ENCODE measurements around the gene MMP1.
"Not testable (repeated sequence)": the region's sequence is repeated elsewhere in the genome, so short reads cannot be mapped to it uniquely, and the experiment has no call there.

MMP1 gene

DNA sequence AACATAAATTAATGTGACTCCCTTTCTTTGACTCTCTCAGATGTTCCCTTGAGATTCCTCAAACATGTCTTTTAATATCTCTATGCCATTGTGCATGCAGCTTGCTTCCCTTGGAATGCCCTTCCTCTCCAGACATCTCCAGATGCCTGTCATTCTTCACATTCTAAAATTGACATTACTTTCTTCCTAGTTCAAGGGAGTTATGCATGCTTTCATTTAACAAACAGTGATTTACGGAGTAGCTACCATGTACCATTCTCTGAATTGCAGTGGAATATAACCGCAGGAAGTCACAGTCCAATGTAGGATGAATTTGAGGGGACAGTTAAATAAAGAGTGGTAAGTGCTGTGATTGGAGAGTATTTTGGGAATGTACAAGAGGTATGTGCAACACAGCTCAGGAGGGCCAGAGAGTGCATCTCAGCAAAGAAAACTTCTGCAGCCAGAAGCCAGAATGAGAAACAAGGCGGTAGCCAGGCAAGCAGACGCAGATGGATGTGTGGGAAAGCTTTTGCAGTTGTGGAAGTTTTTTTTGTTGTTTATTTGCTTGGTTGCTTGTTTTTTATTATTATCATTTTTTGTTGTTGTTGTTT is 36.2 kb downstream of the MMP1 start:
- in situ Hi-C loops (cut with HindIII; ENCODE audit: low sequenced_read_pairs), result no loop called here

DNA sequence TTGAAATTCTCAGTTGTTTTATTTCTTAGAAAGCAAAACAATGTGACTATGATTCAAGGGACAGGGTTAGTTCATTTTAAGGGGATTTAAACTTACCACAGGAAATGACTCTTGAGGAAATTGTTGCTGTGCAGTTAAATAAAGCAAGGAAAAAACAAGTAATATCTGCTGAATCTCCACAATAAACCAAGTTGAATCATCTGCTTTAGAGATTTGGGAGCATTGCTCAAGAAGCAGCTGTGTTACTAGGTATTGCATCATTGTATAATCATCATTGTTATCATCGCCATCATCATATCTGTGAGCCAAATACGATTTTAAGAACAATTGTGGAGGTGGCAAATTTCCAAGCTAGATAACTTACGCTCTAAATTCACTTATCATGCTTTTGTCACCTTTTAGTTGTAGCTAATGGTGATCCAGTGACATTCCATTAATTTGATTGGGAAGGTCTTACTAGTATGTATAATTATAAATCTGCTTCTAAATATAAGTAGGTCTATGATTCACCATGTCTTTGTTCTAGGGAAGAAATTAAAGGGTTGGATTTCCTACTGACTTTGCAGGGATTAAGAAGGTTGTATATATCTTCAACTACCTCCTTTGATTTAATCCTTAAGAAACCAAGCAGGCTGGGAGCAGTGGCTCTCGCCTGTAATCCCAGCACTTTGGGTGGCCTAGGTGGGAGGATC is 37.5 kb downstream of the MMP1 start:
- in situ Hi-C loops (cut with HindIII; ENCODE audit: low sequenced_read_pairs), result no loop called here

DNA sequence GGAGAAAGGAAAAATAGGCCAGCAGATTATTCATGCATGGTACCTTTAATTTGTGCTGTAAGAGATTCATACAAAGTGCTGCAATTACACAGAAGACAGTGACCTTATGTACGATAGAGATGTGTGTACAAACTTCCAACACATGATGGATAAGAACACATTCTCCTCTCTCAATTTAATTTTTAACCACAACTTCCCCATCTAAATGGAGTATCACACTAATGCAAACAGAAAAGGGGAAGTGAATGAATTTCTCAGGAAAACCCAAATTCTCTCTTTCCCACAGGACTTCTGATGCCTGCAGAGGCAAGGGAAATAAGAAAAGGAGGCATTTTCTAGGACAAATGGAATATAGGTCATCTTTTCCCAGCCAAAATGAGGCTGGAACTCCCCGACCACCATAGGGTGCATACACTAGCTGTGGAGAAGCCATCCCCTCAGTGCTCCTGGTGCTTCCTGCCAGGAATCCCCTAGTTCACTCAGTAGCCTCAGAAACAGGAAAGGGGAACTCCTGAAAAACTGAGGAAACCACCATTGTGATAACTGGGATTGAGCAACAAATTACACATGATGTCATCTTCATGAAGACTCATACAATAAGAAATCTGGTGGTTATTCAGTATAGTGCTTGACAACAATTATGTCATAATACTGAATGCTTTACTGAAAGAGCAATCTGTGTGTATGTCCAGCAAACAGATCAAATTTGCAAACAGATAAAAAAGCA is 40.0 kb downstream of the MMP1 start:
- in situ Hi-C loops (cut with HindIII; ENCODE audit: low sequenced_read_pairs), result no loop called here

DNA sequence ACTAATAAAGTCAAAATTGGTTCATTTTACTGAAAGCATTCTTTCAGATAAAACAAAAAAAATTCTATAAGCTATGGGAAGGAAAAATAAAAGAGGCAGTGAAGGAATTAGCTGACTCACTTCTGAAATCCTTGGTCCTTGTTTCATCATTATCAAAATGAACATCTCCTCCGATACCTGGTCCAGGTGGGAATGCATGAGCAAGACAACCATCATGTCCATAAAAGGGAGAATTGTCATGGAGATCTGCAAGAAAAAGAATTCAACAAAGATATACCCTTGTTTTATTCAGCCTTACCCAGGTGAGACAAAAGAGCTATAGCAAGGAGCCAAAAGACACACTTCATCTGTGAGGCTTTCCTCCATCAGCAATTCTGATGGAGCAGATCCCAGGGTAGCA is 44.7 kb downstream of the MMP1 start:
- in situ Hi-C loops (cut with HindIII; ENCODE audit: low sequenced_read_pairs), result no loop called here

DNA sequence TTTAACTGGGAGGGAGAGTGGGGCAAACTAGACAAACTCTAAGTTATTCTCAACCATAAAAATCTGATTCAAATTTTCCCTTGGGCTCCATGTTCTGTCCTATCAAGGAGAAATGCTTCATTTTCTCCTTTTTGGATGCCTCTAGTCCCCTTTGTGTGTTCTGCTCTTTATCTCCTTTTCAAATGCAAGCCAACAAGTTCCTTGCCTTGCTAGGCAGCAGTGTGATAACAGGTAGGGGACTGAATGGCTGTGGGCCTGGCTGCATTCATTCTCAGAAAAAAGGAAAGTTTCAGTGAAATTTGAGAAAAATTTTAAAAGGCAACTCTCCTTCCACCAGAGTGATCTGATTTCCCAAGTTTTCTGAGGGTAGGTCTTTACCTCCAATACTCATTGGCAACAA is 46.3 kb downstream of the MMP1 start:
- in situ Hi-C loops (cut with HindIII; ENCODE audit: low sequenced_read_pairs), result no loop called here

DNA sequence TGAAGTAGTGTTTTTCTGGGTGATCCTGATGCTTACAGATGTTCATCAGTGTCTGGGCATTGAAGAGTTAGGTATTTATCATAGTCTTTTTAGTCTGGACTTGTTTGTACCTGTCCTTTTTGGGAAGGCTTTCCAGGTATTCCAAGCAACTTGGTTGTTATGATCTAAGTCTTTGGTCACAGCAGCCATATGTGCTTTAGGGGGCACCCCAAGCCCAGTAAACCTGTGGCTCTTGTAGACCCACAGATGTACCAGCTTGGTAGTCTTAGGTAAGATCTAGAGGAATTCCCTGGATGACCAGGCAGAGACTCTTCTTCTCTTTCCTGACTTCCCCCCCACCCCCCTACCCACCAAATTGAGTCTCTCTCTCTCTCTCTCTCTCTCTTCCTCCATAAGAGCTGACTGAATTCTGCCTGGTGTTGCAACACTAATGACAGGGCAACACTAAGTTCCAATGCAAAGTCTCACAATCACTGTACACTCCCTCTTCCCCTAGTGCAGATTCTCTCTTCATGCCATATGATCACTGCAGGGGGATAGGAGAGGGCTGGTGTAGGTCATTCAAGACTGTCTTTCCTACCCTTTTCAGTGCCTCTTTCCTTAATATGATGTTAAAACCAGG is 48.7 kb downstream of the MMP1 start:
- in situ Hi-C loops (cut with HindIII; ENCODE audit: low sequenced_read_pairs), result no loop called here

DNA sequence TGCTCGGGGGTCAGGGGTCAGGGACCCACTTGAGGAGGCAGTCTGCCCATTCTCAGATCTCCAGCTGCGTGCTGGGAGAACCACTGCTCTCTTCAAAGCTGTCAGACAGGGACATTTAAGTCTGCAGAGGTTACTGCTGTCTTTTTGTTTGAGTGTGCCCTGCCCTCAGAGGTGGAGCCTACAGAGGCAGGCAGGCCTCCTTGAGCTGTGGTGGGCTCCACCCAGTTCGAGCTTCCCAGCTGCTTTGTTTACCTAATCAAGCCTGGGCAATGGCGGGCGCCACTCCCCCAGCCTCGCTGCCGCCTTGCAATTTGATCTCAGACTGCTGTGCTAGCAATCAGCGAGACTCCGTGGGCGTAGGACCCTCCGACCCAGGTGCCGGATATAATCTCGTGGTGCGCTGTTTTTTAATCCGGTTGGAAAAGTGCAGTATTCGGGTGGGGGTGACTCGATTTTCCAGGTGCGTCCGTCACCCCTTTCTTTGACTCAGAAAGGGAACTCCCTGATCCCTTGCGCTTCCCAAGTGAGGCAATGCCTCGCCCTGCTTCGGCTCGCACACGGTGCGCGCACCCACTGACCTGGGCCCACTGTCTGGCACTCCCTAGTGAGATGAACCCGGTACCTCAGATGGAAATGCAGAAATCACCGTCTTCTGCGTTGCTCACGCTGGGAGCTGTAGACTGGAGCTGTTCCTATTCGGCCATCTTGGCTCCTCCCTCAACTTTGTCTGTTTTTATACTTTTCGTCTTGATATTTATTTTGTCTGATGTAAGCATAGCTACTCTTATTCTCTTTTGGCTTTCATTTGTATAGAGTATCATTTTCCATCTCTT is 51.0 kb downstream of the MMP1 start:
- in situ Hi-C loops (cut with HindIII; ENCODE audit: low sequenced_read_pairs), result not testable (repeated sequence)

Measured in DLD1 (cell line).